Measurements from ENCODE around the gene MOV10L1. TPM values are rescaled to one million over a fixed set of nuclear protein-coding genes. Genes with fewer than 3 reads are reported as not detected.

Gene MOV10L1
- total and polyA plus RNA-seq, 9 of the 15 experiments (the other 6 are each of a cell fraction or from before 2014, with no cell fraction given): 0.06 to 0.43 (median 0.15) TPM

DNA sequence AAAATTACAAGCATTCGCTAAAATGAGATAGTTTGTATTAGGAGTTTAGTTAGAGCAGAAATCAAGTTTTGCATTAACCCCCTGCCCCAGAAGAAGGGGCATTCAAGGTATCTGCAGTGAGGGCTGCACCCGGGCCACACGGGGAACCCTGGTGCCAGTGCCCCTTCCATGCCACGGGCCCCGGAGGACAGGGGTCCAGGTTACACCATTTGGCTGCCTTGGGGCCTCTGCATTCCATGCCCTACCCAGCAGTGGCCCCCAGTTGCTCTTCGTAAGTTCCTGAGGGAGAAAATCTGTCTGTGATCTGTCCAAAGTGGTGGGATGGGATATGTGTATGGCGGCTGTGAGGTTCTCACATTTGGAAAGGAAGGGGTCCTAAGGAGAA lies 63.9 kb downstream of the MOV10L1 start (continued):
- TF ChIP-seq, protein P1, sequence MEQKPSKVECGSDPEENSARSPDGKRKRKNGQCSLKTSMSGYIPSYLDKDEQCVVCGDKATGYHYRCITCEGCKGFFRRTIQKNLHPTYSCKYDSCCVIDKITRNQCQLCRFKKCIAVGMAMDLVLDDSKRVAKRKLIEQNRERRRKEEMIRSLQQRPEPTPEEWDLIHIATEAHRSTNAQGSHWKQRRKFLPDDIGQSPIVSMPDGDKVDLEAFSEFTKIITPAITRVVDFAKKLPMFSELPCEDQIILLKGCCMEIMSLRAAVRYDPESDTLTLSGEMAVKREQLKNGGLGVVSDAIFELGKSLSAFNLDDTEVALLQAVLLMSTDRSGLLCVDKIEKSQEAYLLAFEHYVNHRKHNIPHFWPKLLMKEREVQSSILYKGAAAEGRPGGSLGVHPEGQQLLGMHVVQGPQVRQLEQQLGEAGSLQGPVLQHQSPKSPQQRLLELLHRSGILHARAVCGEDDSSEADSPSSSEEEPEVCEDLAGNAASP (IDR thresholded peaks at IDR 0.05): no peak
- TF ChIP-seq MAFF (IDR thresholded peaks at IDR 0.05; ENCODE audit: low read length): no peak
- no peak for TF ChIP-seq SREBF2 (CRISPR knock-in tag; IDR thresholded peaks at IDR 0.05)
- TF ChIP-seq OTX1 (CRISPR knock-in tag; IDR thresholded peaks at IDR 0.05): no peak
- TF ChIP-seq XRCC4 (IDR thresholded peaks at IDR 0.05; ENCODE audit: extremely low read depth, insufficient read depth, insufficient read length): no peak
- TF ChIP-seq BRCA1 (IDR thresholded peaks at IDR 0.05): no peak
- no peak for TF ChIP-seq BRCA1 (CRISPR knock-in tag; IDR thresholded peaks at IDR 0.05)

DNA sequence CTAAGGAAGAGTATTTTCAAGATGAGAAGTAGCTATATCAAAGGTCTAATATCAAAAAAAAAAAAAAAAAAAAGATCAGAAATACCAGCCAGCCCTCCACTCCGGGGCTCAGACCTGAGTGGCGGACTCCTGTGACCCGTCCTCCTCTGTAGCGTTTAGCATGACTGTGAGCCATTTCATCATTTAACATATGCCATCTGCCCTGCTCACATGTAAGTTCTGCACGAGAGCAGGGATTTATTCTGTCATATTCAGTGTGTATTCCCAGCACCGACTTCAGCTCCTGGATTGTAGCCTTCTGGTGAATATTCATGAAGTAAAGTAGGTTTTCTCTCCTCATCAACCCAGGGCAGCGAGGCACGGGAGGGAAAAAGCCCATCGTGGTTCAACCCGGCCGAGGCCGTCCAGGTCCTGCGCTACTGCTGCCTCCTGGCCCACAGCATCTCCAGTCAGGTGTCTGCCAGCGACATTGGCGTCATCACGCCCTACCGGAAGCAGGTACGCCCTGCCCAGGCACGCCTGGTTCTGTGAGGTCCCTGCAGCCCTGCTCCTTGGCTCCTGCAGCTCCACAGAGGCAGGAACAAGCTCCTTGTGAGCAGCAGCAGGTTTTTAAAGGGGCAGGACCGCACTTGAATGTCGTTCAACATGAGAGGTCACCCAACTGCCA lies 68.0 kb downstream of the MOV10L1 start:
- Histone ChIP-seq H3K9ac (ENCODE audit: insufficient read depth in 1 of 2, low read depth in 2 of 2, low read length in 2 of 2) (no peak overlapping the region), H3K4me2 (ENCODE audit: insufficient read depth, low read length) (no peak overlapping the region), H3K36me3 (ENCODE audit: control insufficient read depth, insufficient read depth, low read length) (no peaks in the 10 kb centered on the region), H3K79me2 (ENCODE audit: control insufficient read depth, insufficient read depth, low read length) (no peaks in the 10 kb centered on the region), H3K4me1 (replicated peaks in 1 of 2; ENCODE audit: control insufficient read depth in 2 of 2, insufficient read depth in 2 of 2, low read length in 2 of 2) (peaks cover 0 to 18% of the 10 kb centered on the region in 2 experiments; a peak in 2 of 5 replicates), H2AFZ (ENCODE audit: low read depth, low read length) (no peak overlapping the region), H3K27me3 (ENCODE audit: control insufficient read depth in 2 of 2, insufficient read depth in 2 of 2, low read length in 2 of 2) (peaks cover 6 to 15% of the 10 kb centered on the region in 2 experiments; a peak in 4 of 5 replicates), H3K9me3 (replicated peaks; ENCODE audit: control insufficient read depth, insufficient read depth, low read depth, low read length) (no peaks in the 10 kb centered on the region), H4K20me1 (replicated peaks; ENCODE audit: control insufficient read depth, insufficient read depth, low read length) (no peaks in the 10 kb centered on the region), H3K27ac (ENCODE audit: extremely low read depth, low read depth, low read length) (no peak overlapping the region), H3K4me3 (no peak overlapping the region), H3K9me1 (ENCODE audit: control insufficient read depth, insufficient read depth, low read length) (no peaks in the 10 kb centered on the region)
- TF ChIP-seq ZNF75A (CRISPR knock-in tag; IDR thresholded peaks at IDR 0.05) (no peak), MYBL2 (IDR thresholded peaks at IDR 0.05; ENCODE audit: low read depth) (no peak), MYBL2 (CRISPR knock-in tag; IDR thresholded peaks at IDR 0.05; ENCODE audit: borderline replicate concordance) (no peak), ZNF717 (CRISPR knock-in tag; IDR thresholded peaks at IDR 0.05) (no peak), FOXP1 (CRISPR knock-in tag; IDR thresholded peaks at IDR 0.05) (no peak)
- TF ChIP-seq, protein P2, sequence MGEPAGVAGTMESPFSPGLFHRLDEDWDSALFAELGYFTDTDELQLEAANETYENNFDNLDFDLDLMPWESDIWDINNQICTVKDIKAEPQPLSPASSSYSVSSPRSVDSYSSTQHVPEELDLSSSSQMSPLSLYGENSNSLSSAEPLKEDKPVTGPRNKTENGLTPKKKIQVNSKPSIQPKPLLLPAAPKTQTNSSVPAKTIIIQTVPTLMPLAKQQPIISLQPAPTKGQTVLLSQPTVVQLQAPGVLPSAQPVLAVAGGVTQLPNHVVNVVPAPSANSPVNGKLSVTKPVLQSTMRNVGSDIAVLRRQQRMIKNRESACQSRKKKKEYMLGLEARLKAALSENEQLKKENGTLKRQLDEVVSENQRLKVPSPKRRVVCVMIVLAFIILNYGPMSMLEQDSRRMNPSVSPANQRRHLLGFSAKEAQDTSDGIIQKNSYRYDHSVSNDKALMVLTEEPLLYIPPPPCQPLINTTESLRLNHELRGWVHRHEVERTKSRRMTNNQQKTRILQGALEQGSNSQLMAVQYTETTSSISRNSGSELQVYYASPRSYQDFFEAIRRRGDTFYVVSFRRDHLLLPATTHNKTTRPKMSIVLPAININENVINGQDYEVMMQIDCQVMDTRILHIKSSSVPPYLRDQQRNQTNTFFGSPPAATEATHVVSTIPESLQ (CRISPR knock-in tag; IDR thresholded peaks at IDR 0.05): no peak
- TF ChIP-seq, protein P3, sequence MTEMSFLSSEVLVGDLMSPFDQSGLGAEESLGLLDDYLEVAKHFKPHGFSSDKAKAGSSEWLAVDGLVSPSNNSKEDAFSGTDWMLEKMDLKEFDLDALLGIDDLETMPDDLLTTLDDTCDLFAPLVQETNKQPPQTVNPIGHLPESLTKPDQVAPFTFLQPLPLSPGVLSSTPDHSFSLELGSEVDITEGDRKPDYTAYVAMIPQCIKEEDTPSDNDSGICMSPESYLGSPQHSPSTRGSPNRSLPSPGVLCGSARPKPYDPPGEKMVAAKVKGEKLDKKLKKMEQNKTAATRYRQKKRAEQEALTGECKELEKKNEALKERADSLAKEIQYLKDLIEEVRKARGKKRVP (CRISPR knock-in tag; IDR thresholded peaks at IDR 0.05): no peak
- ATAC-seq (no peak), DNase-seq (ENCODE audit: extremely low read depth in 1 of 4, low spot score in 3 of 4) (no peak), FAIRE-seq (no peak)
- POLR2A ChIA-PET: interaction anchor here (0.7 kb wide), 2 partner anchors 424 to 478 kb away, joined by 3 read pairs; no protein-coding TSS in a partner anchor
- no TSS peak for BruUV-seq (replicated peaks)
- in situ Hi-C loops (cut with MboI) (no loop called here), intact Hi-C loops (cut with micrococcal nuclease) (no loop called here)
- CTCF ChIA-PET (ENCODE audit: low intra/inter-chr PET ratio): no interaction called here
- 32% methylated on average over 19 of the region's 21 CpGs for WGBS (ENCODE audit: insufficient coverage, low coverage, missing lambda C conversion rate)

Measured in K562 (cell line).